K562 (cell line): Measurements from ENCODE around the gene ITPR1. TPM values are rescaled to one million over a fixed set of nuclear protein-coding genes. Genes with fewer than 3 reads are reported as not detected.

ENCODE experiments used
- HMBOX1 ChIP-seq: sonication (generic); IDR thresholded peaks from 2 replicates; pipeline ENCODE4 v1.6.1; 2016
- ILK ChIP-seq: fragments of 450-650 bp; IDR thresholded peaks from 2 replicates; pipeline ENCODE4 v1.6.1; 2016; ENCODE audit warnings: missing genetic modification characterization, low read depth, mild to moderate bottlenecking, missing compliant biosample characterization, moderate library complexity, borderline replicate concordance
- KDM1A ChIP-seq, 2 experiments: fragments of 450-650 bp; IDR thresholded peaks; 2 replicates each; pipeline ENCODE4 v1.6.1; 2016; ENCODE audit warnings: mild to moderate bottlenecking in 2 of 2
- KHSRP ChIP-seq: fragments of 450-650 bp; IDR thresholded peaks from 2 replicates; pipeline ENCODE4 v1.6.1; 2017
- MTA1 ChIP-seq: fragments of 450-650 bp; IDR thresholded peaks from 2 replicates; pipeline ENCODE4 v1.6.1; 2017; ENCODE audit warnings: borderline replicate concordance
- REST ChIP-seq, 2 experiments: fragments of 450-650 bp; formaldehyde crosslinking in 1 of 2; IDR thresholded peaks; 2 replicates each; pipeline versions ENCODE4 v1.4.0 to v1.6.1; 2014 to 2020; ENCODE audit warnings: mild to moderate bottlenecking in 2 of 2, borderline replicate concordance in 1 of 2, low read depth in 1 of 2
- SMAD4 ChIP-seq: fragments of 250-450 bp; sonication (Bioruptor Pico); conservative IDR thresholded peaks from 2 replicates; pipeline ENCODE4 v1.8.0; 2021; ENCODE audit warnings: inconsistent platforms, mild to moderate bottlenecking, moderate library complexity
- SUPT5H ChIP-seq: fragments of 450-650 bp; IDR thresholded peaks from 2 replicates; pipeline ENCODE4 v1.6.1; 2016
- ZMIZ1 ChIP-seq, 2 experiments: fragments of 150-350 bp in 1 of 2; IDR thresholded peaks; 2 replicates each; pipeline ENCODE4 v1.6.1; 2012 to 2016; ENCODE audit warnings: low read depth in 2 of 2, low read length in 2 of 2, mild to moderate bottlenecking in 1 of 2, moderate library complexity in 1 of 2
- ZNF124 ChIP-seq: sonication (generic); formaldehyde crosslinking; IDR thresholded peaks from 2 replicates; pipeline ENCODE4 v1.8.1; 2022; ENCODE audit warnings: missing genetic modification reagents
- polyA plus RNA-seq, 8 experiments: library from polyadenylated mRNA; depleted of rRNA in 4 of 8; stranded (reverse) in 5 of 8; unstranded in 3 of 8; fragments of >200 nt; fragmentation: Nextera tagmentation in 2 of 8; fragmentation: Illumina TruSeq in 1 of 8; extraction: Ambion mirVana in 2 of 8; extraction: Trizol in 1 of 8; gene quantifications; 2 replicates each; pipeline versions ENCODE4 v1.2.1 to v1.2.3, GENCODE V29; 2011 to 2014; ENCODE audit warnings: inconsistent platforms in 1 of 8, missing spikeins in 1 of 8
- total RNA-seq, 7 experiments: library from RNA; depleted of rRNA in 6 of 7; stranded (reverse); fragments of >200 nt in 6 of 7; fragmentation: Illumina TruSeq in 2 of 7; extraction: Trizol in 2 of 7; gene quantifications; 2 replicates each; pipeline versions ENCODE4 v1.2.1 to v1.2.3, GENCODE V29; 2011 to 2021; ENCODE audit warnings: low replicate concordance in 1 of 7
- TF ChIP-seq, protein P1 (sequence below), 2 experiments: IDR thresholded peaks; 2 replicates each; pipeline ENCODE4 v1.6.1; 2012; ENCODE audit warnings: improper control_type of control experiment in 2 of 2, low read depth in 2 of 2, low read length in 2 of 2, borderline replicate concordance in 1 of 2
- TF ChIP-seq, protein P2 (sequence below): fragments of 450-650 bp; conservative IDR thresholded peaks from 2 replicates; pipeline ENCODE4 v1.6.1; 2016; ENCODE audit warnings: missing genetic modification characterization, low read depth, mild to moderate bottlenecking, missing compliant biosample characterization, moderate library complexity

Gene ITPR1
- total and polyA plus RNA-seq, 9 of the 15 experiments (the other 6 are each of a cell fraction or from before 2014, with no cell fraction given), result 22.4 to 40.0 (median 27.4) TPM

DNA sequence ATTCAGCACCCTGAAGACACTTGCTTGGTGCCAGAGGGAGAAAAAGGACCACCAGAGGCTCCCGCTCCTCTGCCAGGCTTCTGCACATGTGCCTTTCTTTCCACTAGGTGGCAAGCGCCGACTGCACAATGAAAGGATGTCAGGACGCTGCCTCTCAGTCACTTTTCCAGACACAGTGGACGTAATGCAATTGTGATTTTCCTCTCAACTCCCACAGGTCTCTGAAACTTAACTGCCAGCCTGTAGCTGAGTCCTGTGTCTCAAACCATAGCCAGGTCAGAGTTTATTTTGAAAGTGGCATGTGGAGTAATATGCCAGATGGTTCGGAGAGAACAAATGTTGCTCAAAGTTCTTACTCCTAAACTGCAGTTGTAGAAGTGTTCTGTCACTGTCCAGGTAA lies 162.9 kb downstream of the ITPR1 start (continued):
- TF ChIP-seq HMBOX1 (no peak), ILK (tag) (no peak), SMAD4 (CRISPR knock-in tag) (no peak), REST (IDR thresholded peaks at IDR 0.05; ENCODE audit: borderline replicate concordance) (peak; percentile 53; the same call in 1 of the 2 replicates), REST (CRISPR knock-in tag; IDR thresholded peaks at IDR 0.05; ENCODE audit: low read depth) (no peak), SUPT5H (no peak), KDM1A (IDR thresholded peaks at IDR 0.05) (no peak), MTA1 (no peak), ZNF124 (CRISPR knock-in tag) (no peak), ZMIZ1 (IDR thresholded peaks at IDR 0.05; ENCODE audit: low read depth in 2 of 2, low read length in 2 of 2) (no peak), KHSRP (no peak)
- TF ChIP-seq, protein P1, sequence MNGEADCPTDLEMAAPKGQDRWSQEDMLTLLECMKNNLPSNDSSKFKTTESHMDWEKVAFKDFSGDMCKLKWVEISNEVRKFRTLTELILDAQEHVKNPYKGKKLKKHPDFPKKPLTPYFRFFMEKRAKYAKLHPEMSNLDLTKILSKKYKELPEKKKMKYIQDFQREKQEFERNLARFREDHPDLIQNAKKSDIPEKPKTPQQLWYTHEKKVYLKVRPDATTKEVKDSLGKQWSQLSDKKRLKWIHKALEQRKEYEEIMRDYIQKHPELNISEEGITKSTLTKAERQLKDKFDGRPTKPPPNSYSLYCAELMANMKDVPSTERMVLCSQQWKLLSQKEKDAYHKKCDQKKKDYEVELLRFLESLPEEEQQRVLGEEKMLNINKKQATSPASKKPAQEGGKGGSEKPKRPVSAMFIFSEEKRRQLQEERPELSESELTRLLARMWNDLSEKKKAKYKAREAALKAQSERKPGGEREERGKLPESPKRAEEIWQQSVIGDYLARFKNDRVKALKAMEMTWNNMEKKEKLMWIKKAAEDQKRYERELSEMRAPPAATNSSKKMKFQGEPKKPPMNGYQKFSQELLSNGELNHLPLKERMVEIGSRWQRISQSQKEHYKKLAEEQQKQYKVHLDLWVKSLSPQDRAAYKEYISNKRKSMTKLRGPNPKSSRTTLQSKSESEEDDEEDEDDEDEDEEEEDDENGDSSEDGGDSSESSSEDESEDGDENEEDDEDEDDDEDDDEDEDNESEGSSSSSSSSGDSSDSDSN (IDR thresholded peaks at IDR 0.05; ENCODE audit: borderline replicate concordance in 1 of 2, low read depth in 2 of 2, low read length in 2 of 2), result no peak
- TF ChIP-seq, protein P2, sequence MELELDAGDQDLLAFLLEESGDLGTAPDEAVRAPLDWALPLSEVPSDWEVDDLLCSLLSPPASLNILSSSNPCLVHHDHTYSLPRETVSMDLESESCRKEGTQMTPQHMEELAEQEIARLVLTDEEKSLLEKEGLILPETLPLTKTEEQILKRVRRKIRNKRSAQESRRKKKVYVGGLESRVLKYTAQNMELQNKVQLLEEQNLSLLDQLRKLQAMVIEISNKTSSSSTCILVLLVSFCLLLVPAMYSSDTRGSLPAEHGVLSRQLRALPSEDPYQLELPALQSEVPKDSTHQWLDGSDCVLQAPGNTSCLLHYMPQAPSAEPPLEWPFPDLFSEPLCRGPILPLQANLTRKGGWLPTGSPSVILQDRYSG, result no peak
